Mucosa of stomach (tissue), 1 donor: ENCODE measurements around the gene MARCHF3.
"Not testable (repeated sequence)": the region's sequence is repeated elsewhere in the genome, so short reads cannot be mapped to it uniquely, and the experiment has no call there.

Experiments used
- H3K27me3 ChIP-seq: one replicate; pipeline ENCODE4 v1.7.0; 2013; ENCODE audit warnings: mild to moderate bottlenecking, low read length; ENCODE audit not compliant: control insufficient read depth, insufficient read depth
- H3K36me3 ChIP-seq: one replicate; pipeline ENCODE4 v1.7.0; 2013; ENCODE audit warnings: low read length; ENCODE audit not compliant: control insufficient read depth, insufficient read depth
- H3K4me1 ChIP-seq: one replicate; pipeline ENCODE4 v1.7.0; 2013; ENCODE audit warnings: mild to moderate bottlenecking, low read length; ENCODE audit not compliant: control insufficient read depth, insufficient read depth
- H3K4me3 ChIP-seq: one replicate; pipeline ENCODE4 v1.7.0; 2013; ENCODE audit warnings: low read length
- H3K9ac ChIP-seq: one replicate; pipeline ENCODE4 v1.7.0; 2013; ENCODE audit warnings: mild to moderate bottlenecking, low read length, moderate library complexity
- H3K9me3 ChIP-seq: one replicate; pipeline ENCODE4 v1.7.0; 2013; ENCODE audit warnings: mild to moderate bottlenecking, low read length, moderate library complexity; ENCODE audit not compliant: control insufficient read depth
- donor health status: Pancreatic carcinoma.

Gene MARCHF3

GRCh38 chr5:127007522-127007921 is 22.8 kb downstream of the MARCHF3 start:
- Histone ChIP-seq H3K9ac (no peak overlapping the region), H3K27me3 (no peaks in the 10 kb centered on the region), H3K9me3 (no peaks in the 10 kb centered on the region), H3K4me1 (peaks cover 28% of the 10 kb centered on the region), H3K36me3 (no peaks in the 10 kb centered on the region), H3K4me3 (no peak overlapping the region)

- Histone ChIP-seq H3K36me3 (no peaks in the 10 kb centered on the region), H3K27me3 (no peaks in the 10 kb centered on the region), H3K9ac (peak overlapping the region; percentile 24), H3K9me3 (no peaks in the 10 kb centered on the region), H3K4me3 (no peak overlapping the region), H3K4me1 (peaks cover 32% of the 10 kb centered on the region)
Observed at GRCh38 chr5:127006744-127007143, 23.6 kb downstream of the MARCHF3 start.

GRCh38 chr5:127005282-127005681 is 25.1 kb downstream of the MARCHF3 start:
- H3K27me3 ChIP-seq, H3K9ac ChIP-seq, H3K4me3 ChIP-seq, H3K36me3 ChIP-seq, H3K9me3 ChIP-seq: not testable (repeated sequence)
- peaks cover 33% of the 10 kb centered on the region for H3K4me1 ChIP-seq

GRCh38 chr5:127004721-127005120 is 25.6 kb downstream of the MARCHF3 start:
- H3K4me1 ChIP-seq: peaks cover 36% of the 10 kb centered on the region
- no peak overlapping the region for H3K4me3 ChIP-seq
- no peaks in the 10 kb centered on the region for H3K36me3 ChIP-seq
- H3K9ac ChIP-seq: peak overlapping the region; percentile 33
- no peaks in the 10 kb centered on the region for H3K9me3 ChIP-seq
- no peaks in the 10 kb centered on the region for H3K27me3 ChIP-seq

- Histone ChIP-seq H3K4me1 (peaks cover 31% of the 10 kb centered on the region), H3K9me3 (no peaks in the 10 kb centered on the region), H3K36me3 (no peaks in the 10 kb centered on the region), H3K9ac (peak overlapping the region; percentile 33), H3K4me3 (no peak overlapping the region), H3K27me3 (no peaks in the 10 kb centered on the region)
Observed at GRCh38 chr5:127003798-127004495, 26.4 kb downstream of the MARCHF3 start.

- Histone ChIP-seq H3K27me3 (no peaks in the 10 kb centered on the region), H3K36me3 (no peaks in the 10 kb centered on the region), H3K4me3 (no peak overlapping the region), H3K4me1 (peaks cover 44% of the 10 kb centered on the region), H3K9ac (no peak overlapping the region), H3K9me3 (no peaks in the 10 kb centered on the region)
Observed at GRCh38 chr5:127002390-127002789, 28.0 kb downstream of the MARCHF3 start.

- Histone ChIP-seq H3K4me1 (peaks cover 44% of the 10 kb centered on the region), H3K4me3 (no peak overlapping the region), H3K9me3 (no peaks in the 10 kb centered on the region), H3K27me3 (no peaks in the 10 kb centered on the region), H3K36me3 (no peaks in the 10 kb centered on the region), H3K9ac (no peak overlapping the region)
Observed at GRCh38 chr5:127001621-127002296, 28.6 kb downstream of the MARCHF3 start.

- H3K27me3 ChIP-seq: no peaks in the 10 kb centered on the region
- peaks cover 38% of the 10 kb centered on the region for H3K4me1 ChIP-seq
- H3K4me3 ChIP-seq: no peak overlapping the region
- H3K9me3 ChIP-seq: no peaks in the 10 kb centered on the region
- no peaks in the 10 kb centered on the region for H3K36me3 ChIP-seq
- H3K9ac ChIP-seq: no peak overlapping the region
Observed at GRCh38 chr5:126998895-126999570, 31.3 kb downstream of the MARCHF3 start.

- Histone ChIP-seq H3K27me3 (no peaks in the 10 kb centered on the region), H3K36me3 (no peaks in the 10 kb centered on the region), H3K9ac (no peak overlapping the region), H3K9me3 (no peaks in the 10 kb centered on the region), H3K4me3 (no peak overlapping the region), H3K4me1 (peaks cover 32% of the 10 kb centered on the region)
Observed at GRCh38 chr5:126998201-126998631, 32.1 kb downstream of the MARCHF3 start.

GRCh38 chr5:126995689-126996088 is 34.7 kb downstream of the MARCHF3 start:
- H3K4me1 ChIP-seq: peaks cover 22% of the 10 kb centered on the region
- H3K9me3 ChIP-seq: no peaks in the 10 kb centered on the region
- no peaks in the 10 kb centered on the region for H3K36me3 ChIP-seq
- H3K27me3 ChIP-seq: no peaks in the 10 kb centered on the region
- no peak overlapping the region for H3K4me3 ChIP-seq
- no peak overlapping the region for H3K9ac ChIP-seq

- H3K27me3 ChIP-seq: no peaks in the 10 kb centered on the region
- H3K9me3 ChIP-seq: no peaks in the 10 kb centered on the region
- H3K9ac ChIP-seq: no peak overlapping the region
- peaks cover 19% of the 10 kb centered on the region for H3K4me1 ChIP-seq
- H3K36me3 ChIP-seq: no peaks in the 10 kb centered on the region
- no peak overlapping the region for H3K4me3 ChIP-seq
Observed at GRCh38 chr5:126995039-126995438, 35.3 kb downstream of the MARCHF3 start.

- H3K9ac ChIP-seq: no peak overlapping the region
- H3K27me3 ChIP-seq: no peaks in the 10 kb centered on the region
- H3K9me3 ChIP-seq: no peaks in the 10 kb centered on the region
- peaks cover 19% of the 10 kb centered on the region for H3K4me1 ChIP-seq
- H3K4me3 ChIP-seq: no peak overlapping the region
- no peaks in the 10 kb centered on the region for H3K36me3 ChIP-seq
Observed at GRCh38 chr5:126994485-126994884, 35.9 kb downstream of the MARCHF3 start.
